ENCODE results near the gene PLXNB2. TPM values are rescaled to one million over a fixed set of nuclear protein-coding genes. Genes with fewer than 3 reads are reported as not detected.
"Not testable (repeated sequence)": the region's sequence is repeated elsewhere in the genome, so short reads cannot be mapped to it uniquely, and the experiment has no call there.

Gene PLXNB2
- polyA plus RNA-seq, 1 experiment = 68.0 TPM

- H3K4me3 ChIP-seq (ENCODE audit: low read depth, low read length) = peak overlapping the region; percentile 62
- TF ChIP-seq CTCF (IDR thresholded peaks at IDR 0.05; ENCODE audit: low read depth, low read length) = no peak
- no peak overlapping the region for H3K27ac ChIP-seq (ENCODE audit: low read depth, low read length)
- ChIA-PET POLR2A (interaction anchor here (0.6 to 0.7 kb wide), 2 partner anchors 26 to 32 kb away, joined by 5 to 6 read pairs; no protein-coding TSS in a partner anchor), CTCF (interaction anchor here (0.6 to 1.4 kb wide), 5 partner anchors 15 to 83 kb away, joined by 3 to 5 read pairs (median 4); partner anchors contain the start of gene HDAC10)
- no peaks in the 10 kb centered on the region; the same call in 1 of the 2 replicates for H3K9me3 ChIP-seq (ENCODE audit: control insufficient read depth, insufficient read depth, low read length)
- no peak for DNase-seq (ENCODE audit: low read depth, low spot score)
- peaks cover under 1% of the 10 kb centered on the region for H3K27me3 ChIP-seq (ENCODE audit: control insufficient read depth, insufficient read depth, low read length)
These were observed 18.2 kb upstream of the PLXNB2 start for GRCh38 chr22:50325444-50326224.

- CTCF ChIA-PET = interaction anchor here (0.6 kb wide), 1 partner anchor 167 kb away, joined by 3 read pairs; no protein-coding TSS in a partner anchor
These were observed 16.5 kb upstream of the PLXNB2 start for GRCh38 chr22:50323900-50324299.

GRCh38 chr22:50322382-50323104 lies 15.1 kb upstream of the PLXNB2 start:
- H3K4me3 ChIP-seq (ENCODE audit: low read depth, low read length); H3K9me3 ChIP-seq (ENCODE audit: control insufficient read depth, insufficient read depth, low read length); H3K27ac ChIP-seq (ENCODE audit: low read depth, low read length); CTCF ChIA-PET; DNase-seq (ENCODE audit: low read depth, low spot score); H3K27me3 ChIP-seq (ENCODE audit: control insufficient read depth, insufficient read depth, low read length): not testable (repeated sequence)
- POLR2A ChIA-PET = interaction anchor here (0.6 kb wide), 1 partner anchor 26 kb away, joined by 9 read pairs; no protein-coding TSS in a partner anchor

More at GRCh38 chr22:50323900-50324299, 16.5 kb upstream of the PLXNB2 start:
- DNase-seq (ENCODE audit: low read depth, low spot score) = no peak
- no peak overlapping the region for H3K4me3 ChIP-seq (ENCODE audit: low read depth, low read length)
- H3K9me3 ChIP-seq (ENCODE audit: control insufficient read depth, insufficient read depth, low read length) = no peaks in the 10 kb centered on the region; the same call in 1 of the 2 replicates
- no peak for TF ChIP-seq CTCF (IDR thresholded peaks at IDR 0.05; ENCODE audit: low read depth, low read length)
- H3K27me3 ChIP-seq (ENCODE audit: control insufficient read depth, insufficient read depth, low read length) = peaks cover 6% of the 10 kb centered on the region
- POLR2A ChIA-PET = no interaction called here
- no peak overlapping the region for H3K27ac ChIP-seq (ENCODE audit: low read depth, low read length)

- no peak for DNase-seq (ENCODE audit: low read depth, low spot score)
- CTCF ChIA-PET = interaction anchor here (0.6 kb wide), 1 partner anchor 49 kb away, joined by 9 read pairs; no protein-coding TSS in a partner anchor
- no peaks in the 10 kb centered on the region; the same call in 1 of the 2 replicates for H3K9me3 ChIP-seq (ENCODE audit: control insufficient read depth, insufficient read depth, low read length)
- POLR2A ChIA-PET = interaction anchor here (1.1 kb wide), 1 partner anchor 20 kb away, joined by 3 read pairs; no protein-coding TSS in a partner anchor
- TF ChIP-seq CTCF (IDR thresholded peaks at IDR 0.05; ENCODE audit: low read depth, low read length) = no peak
- peaks cover 6% of the 10 kb centered on the region for H3K27me3 ChIP-seq (ENCODE audit: control insufficient read depth, insufficient read depth, low read length)
- H3K4me3 ChIP-seq (ENCODE audit: low read depth, low read length) = no peak overlapping the region
- no peak overlapping the region for H3K27ac ChIP-seq (ENCODE audit: low read depth, low read length)
These were observed 13.4 kb upstream of the PLXNB2 start for GRCh38 chr22:50320671-50321325.

- H3K4me3 ChIP-seq (ENCODE audit: low read depth, low read length) = no peak overlapping the region
- no peak for DNase-seq (ENCODE audit: low read depth, low spot score)
- H3K27me3 ChIP-seq (ENCODE audit: control insufficient read depth, insufficient read depth, low read length) = peaks cover 6% of the 10 kb centered on the region
- no peak for TF ChIP-seq CTCF (IDR thresholded peaks at IDR 0.05; ENCODE audit: low read depth, low read length)
- CTCF ChIA-PET = interaction anchor here (0.6 kb wide), 1 partner anchor 49 kb away, joined by 9 read pairs; no protein-coding TSS in a partner anchor
- no peaks in the 10 kb centered on the region; the same call in 1 of the 2 replicates for H3K9me3 ChIP-seq (ENCODE audit: control insufficient read depth, insufficient read depth, low read length)
- H3K27ac ChIP-seq (ENCODE audit: low read depth, low read length) = no peak overlapping the region
- POLR2A ChIA-PET = no interaction called here
These were observed 12.7 kb upstream of the PLXNB2 start for GRCh38 chr22:50320116-50320515.

All from AG04450 (cell line).